Inferior parietal cortex (tissue), 1 donor: Measurements from ENCODE around the gene GHRH.

Experiments
- DNase-seq: peaks from one replicate; pipeline ENCODE4 v3.0.0-alpha.2; 2016; ENCODE audit errors: extremely low spot score

The GHRH gene

DNA sequence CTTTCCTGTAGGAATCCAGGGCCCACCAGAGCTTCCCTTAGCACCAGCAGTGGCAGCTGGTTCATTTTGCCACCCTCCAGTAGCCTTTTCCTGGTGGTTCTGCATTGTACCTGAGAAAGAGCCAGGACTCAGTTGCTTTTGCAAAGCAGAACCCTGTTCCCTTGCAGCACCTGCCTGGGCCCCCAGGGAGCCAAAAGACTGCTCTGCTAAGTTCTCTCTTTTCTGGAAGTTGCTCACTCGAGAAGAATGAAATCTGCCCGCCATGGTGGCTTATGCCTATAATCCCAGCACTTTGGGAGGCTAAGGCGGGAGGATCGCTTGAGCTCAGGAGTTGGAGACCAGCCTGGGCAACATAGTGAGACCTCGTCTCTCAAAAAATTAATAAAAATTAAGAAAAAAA lies 24.0 kb downstream of the GHRH start:
- no peak for DNase-seq

DNA sequence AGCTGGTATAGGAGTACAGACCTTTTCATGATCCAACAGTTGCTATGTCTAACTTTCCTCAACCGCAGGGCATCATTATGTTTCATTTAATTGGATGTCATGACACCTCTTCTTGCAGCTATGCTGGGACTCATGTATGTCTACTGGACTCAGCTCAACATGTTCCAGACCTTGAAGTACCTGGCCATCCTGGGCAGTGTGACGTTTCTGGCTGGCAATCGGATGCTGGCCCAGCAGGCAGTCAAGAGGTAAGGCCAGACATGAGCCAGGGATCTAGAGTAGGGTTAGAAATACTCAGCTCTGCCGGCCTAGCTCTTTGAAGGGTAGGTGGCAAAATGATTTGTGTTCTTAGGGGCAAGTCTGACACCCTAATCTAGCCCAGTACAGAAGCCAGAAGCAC lies 25.2 kb downstream of the GHRH start:
- no peak for DNase-seq

DNA sequence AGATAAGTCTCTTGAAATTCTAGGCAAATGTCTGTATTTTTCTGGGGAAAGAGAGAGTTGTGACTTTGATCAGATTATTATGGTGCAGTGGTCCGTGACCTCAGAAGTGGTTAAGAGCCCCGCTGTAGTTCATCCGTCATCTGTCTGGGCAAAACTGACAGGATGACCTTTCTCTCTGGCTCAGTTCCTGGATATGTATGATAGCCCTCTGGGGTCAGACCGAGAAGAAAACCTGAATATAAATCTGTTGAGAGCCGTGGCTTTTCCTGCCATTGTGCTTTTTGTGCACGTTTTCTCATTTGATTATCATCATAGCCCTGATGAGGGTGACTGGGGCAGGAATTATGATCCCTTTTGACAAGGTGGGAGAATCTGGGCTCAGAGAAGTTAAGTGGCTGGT lies 26.5 kb downstream of the GHRH start:
- DNase-seq: no peak

DNA sequence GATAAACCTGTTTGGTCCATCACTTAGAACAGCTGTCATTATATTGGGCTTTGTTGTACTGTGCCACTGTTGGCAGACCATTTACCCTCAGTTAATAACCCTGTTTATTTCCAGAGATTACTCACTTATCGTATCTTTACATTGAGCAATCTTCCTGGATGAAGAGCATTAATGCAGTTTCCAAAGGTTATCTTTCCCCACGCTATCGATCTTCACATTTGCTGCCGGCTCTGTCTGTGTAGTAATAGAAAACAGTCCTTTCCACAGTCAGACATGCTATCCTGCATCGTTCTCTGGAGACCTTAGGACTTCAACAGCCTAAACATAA lies 27.4 kb downstream of the GHRH start:
- no peak for DNase-seq

DNA sequence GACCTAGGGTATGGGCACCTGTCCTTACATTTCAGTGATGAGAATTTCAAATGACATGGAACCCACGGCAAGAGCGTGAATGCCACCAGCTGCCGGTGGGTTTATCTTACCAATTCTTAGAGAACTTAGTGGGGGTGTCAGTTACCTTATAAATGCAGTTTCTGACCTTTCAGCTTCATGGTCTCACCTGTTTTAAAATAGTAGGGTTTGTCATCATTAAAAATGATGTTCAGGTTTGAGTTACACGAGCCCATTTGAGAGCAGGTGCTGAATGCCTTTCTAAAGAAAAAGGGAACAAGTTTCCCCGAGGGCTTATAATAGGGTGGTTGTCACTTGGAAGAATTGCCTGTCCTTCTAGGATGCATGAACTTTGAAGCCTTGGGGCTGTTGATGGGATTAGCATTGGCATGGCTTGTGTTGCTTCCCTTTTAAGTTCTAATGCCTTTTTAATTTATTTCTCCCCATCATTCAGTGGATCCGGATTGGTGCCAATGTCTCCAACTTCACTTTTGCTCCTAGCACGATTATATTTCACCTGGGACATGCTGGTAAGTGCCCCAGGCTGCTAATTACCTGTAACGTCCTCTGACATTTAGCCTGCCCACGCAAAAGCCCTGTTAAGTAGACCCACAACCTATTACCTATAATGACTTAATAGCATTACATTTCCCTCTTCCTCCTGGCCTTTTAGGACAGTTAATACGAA lies 27.9 kb downstream of the GHRH start:
- no peak for DNase-seq

DNA sequence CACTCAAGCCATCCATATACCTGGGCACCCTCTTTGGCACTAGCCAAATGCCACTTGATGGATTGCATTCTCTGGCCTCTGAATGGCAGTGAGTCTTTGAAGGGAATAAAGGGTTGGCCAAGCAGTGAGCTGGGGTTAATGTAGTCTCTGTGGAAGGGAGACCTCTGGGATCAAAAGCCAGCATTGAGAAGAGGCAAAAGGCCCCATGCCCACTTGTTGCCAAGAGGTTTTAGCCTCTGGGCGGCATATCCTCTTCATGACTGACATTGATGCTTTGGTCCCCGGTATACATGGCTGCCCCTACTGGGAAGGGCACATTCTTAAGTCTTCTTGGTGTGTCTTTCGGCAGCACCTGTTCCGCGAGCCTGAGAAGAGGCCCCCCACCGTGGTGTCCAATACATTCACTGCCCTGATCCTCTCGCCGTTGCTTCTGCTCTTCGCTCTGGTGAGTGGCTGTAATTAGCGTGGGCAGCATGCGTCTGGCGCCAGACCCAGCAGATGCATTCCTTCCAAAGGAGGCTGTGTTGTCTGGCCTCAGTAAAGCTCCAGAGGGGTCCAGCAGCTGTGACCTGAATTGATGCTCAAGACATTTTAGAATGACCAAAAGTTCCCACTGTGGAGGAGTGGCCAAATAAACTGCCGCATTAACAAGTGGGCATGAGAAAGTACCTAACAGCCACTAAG lies 29.5 kb downstream of the GHRH start:
- DNase-seq: no peak

DNA sequence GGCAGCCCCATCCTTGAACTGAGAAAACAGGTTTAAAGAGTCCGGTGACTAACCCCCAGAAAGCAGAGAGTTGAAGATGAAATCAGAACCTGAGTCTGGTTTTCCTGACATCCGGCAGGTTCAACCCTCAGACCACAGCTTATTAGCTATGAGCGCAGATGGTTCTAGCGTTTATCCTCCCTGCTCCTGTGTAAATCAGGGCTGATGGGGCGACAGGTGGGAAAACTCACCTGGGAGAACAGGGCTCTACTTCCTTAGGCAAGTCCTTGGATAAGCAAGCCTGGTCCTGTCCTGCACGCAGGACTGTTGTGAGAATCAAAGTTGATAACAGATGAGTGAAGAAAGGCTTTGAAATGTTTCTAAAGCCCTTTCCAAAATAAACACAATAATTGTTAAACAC lies 31.4 kb downstream of the GHRH start:
- DNase-seq: no peak

DNA sequence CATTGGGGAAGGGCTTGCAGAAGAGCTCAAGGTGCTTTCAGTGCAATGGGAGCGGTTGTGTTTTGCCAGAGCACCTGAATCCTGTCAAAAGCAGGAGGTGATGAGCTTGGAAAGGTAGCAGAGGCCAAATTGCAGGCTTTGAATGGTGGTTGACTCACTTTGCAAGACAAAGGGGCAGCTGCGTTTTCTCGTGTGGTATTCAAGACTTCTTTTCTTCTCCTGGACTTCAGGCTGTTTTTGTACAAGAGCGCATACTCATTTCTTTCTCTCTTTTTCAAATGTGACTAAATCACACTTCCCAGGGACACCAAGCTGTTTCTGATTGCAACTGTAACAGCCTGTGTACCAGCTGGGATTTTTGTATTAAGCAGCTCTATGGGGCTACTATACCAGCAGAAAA lies 32.3 kb downstream of the GHRH start:
- DNase-seq: no peak

DNA sequence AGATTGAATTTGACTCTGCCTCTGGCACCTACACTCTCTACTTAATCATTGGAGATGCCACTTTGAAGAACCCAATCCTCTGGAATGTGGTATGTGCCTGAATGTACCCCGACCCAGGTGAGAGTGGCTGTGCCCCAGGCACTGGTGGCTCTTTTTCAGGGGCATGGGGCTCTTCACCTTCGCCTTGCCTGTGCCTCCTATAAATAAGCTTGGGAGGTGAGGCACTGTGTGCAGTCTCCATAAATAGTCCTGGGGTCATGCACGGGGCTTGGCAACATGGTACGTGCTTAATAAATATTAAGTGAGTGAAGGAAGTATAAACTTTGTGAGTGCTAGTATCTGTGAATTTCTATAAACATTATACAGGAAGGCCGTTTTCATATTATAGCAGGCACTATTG lies 33.0 kb downstream of the GHRH start:
- DNase-seq: no peak

DNA sequence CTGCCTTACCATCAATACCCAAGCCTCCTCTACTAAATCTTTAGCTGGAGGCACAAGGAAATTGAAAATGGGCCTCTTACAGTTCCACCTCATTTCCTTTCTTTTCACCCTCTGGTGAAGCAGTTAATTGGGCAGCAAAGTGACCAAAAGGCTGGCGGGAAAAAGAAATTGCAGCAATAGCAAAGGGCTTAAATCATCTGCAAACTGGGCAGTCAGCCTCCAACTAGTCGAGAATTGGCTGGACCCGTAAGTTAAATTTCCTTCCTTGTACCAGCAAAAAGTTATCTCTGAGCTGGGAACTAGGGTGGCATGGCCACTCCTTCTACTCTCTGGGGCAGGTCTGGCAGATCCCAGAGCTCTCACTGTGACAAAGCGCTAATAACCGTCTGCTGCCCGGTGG lies 33.5 kb downstream of the GHRH start:
- no peak for DNase-seq

DNA sequence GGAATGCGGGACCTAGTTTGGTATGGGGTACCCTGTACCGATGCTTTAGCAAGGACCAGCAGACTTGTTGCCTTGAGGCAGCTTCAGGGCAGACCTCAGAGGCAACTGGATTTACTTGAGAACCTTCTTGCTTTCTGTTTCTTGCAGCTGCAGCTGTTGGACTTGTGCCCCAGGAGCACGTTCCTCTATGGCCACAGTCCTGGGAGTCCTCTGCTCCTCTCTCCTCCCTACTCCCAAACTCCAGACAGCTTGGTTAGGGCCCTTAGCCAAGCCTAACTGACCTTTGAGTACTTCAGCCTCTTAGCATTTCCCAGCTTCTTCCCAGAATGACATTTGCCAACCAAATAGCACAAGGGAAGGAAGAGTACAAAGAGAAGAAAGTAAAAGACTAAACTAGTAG lies 34.7 kb downstream of the GHRH start:
- DNase-seq: no peak

DNA sequence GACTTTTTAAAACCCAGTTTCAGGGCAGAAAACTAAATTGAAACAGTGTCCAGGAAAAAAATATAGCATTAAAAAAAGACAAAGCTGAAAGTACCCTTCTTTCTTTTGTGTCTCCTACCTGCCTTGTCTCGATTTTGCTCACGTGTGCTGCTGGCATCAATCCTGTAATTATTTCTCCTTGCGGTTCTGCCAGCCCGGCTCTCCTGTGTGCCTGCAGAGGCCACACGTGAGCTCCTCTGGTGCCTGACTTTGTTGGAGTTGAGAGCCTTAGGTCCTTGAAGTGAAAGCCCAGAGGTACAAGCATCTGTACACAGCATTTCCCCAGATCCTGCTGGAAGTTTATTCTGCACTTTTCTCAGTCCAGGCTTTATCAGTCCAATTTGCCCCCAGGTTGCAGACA lies 36.5 kb downstream of the GHRH start:
- no peak for DNase-seq

DNA sequence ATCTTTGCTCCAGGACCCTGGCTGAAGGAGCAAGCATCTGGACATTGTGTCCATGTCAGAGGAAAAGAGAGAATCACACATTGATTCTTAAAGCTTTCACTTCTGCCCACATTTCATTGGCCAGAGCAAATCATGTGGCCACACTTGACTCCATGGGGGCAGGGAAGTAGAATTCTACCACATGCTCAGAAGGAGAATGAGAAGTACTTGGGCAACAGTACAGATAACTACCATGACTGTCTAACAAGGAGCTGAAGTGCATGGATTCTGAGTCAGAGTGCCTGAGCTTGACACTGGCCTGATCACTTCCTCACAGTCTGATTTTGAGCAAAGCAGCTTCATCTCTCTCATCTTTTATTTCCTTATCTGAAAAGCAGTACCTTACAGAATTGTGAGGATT lies 38.6 kb downstream of the GHRH start:
- DNase-seq: peak; percentile 38

DNA sequence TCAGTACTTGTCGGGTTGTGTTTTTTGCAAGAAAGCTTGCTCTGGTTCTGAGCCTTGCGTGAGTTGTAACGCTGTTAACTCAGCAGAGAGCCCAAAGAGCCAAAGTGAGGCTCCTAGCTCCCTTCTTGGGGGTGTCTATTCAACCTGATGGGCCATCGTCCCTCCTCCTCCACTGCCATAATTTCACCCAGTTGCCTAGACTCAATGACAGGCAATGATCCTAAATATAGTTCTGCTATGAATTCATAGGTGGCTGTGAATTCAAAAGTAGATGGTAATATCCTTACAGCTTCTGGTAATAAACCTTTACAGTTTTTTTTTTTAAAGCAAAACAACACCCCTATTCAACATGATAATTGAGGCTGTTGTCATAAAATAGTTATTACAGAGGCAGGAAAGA lies 39.5 kb downstream of the GHRH start:
- DNase-seq: no peak

DNA sequence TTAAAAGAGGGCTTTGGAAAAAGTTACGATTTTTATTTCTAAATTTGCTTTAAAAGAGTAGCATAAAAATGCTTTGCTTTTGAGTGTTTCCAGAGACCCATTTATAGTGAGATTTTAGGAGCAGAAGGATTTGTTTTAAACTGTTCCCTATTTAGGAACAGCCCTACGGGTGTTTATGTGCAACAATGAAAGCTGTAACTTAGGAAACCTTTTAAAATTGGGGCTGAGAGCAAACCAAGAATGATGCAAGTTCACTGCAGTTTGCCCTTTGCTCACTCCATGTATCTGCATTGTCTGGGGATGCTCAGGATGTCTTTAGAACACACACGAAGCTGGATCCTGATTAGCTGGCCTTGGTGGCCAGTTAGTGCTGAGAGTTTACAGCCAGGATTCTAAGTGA lies 40.9 kb downstream of the GHRH start:
- DNase-seq: no peak

DNA sequence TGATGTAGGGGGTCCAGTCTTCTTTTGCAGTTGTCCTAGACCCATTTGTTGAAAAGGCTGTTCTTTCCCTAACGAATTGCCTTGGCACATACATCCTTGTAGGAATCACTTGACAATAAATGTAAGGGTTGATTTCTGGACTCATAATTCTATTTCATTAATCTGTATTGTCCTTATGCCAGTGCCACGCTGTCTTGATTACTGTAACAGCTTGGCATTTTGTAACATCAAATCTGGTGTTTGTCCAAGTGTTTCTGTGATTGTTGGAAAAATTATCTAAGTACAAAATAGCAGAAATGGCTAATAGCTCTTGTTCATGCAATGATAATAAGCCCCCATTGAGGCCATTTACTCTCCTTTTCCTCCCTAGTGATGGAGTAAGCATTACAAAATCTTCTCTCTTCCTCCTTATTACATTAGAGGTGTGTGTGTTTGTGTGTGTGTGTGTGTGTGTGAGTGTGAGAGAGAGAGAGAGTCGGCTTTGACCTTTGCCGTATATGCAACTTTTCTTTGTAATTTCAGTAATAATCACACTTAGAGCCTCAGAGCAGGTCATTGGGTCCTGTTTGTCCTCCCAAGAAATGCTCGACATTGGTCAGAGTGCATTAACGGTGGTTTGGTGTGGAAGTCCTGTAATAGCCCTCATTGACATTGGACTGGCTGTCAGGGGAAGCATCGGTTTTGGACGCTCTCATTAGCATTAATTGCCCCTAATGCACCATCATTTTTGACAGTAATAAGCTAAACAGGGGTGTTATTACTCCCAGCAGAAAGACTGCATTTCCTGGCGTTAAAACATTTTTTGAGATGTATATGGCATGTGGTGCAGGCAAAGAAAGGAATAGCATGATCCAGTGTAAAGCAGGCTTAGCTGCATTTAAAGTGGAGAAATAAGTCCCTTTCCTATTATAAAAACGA lies 41.6 kb downstream of the GHRH start:
- no peak for DNase-seq

DNA sequence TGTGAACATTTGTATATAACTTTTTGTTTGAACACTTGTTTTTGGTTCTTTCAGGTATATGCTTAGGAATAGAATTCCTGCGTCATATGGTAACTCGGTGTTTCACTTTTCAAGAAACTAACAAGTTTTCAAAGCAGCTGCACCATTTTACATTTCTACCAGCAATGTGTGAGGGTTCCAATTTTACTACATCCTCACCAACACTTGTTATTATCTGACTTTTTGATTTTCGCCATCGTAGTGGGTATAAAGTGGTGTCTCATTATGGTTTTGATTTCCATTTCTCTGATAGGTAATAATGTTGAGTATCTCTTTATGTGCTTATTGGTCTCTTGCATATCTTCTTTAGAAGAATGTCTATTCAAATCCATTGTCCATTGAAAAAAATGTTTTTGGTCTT lies 42.6 kb downstream of the GHRH start:
- no peak for DNase-seq

DNA sequence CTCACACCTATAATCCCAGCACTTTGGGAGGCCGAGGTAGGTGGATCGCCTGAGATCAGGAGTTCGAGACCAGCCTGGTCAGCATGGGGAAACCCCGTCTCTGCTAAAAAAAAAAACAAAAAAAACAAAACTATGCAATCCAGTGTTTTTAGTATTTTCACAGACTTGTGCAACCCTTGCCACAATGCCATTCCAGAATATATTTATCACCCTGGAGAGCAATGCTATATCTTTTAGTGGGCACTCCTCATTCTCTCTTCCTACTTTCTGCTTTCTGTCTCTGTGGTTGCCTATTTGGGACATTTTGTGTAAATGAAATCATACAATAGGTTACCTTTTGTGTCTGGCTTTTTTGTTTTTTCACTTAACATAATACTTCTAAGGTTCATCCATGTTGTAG lies 43.2 kb downstream of the GHRH start:
- no peak for DNase-seq

DNA sequence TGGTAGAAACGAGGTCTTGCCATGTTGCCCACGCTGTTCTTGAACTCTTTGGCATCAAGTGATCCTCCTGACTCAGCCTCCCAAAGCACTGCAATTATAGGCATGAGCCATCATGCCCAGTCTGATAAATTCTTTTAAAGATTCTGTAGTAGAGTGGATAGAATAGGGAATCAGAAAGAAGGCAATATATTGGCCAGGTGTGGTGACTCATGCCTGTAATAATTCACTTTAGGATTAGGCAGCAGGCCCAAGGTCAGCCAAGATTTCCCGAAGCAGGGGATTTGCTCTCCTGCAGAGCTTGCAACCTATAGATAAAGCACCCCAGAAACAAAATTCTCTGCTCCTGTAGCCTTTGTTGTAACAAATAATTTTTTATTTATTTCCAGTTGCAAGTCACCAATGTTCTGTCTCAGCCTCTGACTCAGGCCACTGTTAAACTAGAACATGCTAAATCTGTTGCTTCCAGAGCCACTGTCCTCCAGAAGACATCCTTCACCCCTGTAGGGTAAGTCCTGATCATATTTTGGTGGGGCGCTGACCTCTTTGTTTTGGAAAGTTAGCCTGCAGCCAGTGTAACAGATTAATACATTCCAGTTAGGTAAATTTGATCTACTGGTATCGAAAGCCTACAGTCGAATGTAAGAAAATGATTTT lies 51.8 kb downstream of the GHRH start:
- no peak for DNase-seq

DNA sequence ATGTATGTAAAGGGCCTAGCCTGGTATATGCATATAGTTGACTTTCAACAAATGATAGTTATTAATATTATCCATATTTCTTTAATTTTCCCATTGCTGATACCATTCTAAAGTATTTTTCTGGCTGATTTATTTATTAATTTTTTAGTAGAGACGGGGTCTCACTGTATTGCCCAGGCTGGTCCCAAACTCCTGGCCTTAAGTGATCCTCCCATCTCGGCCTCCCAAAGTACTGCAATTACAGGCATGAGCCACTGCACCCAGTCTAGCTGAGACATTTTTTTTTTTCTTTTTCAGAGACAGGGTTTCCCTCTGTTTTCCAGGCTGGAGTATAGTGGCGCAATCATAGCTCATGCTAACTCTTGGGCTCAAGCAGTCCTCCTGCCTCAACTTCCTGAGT lies 52.4 kb downstream of the GHRH start:
- DNase-seq: no peak

DNA sequence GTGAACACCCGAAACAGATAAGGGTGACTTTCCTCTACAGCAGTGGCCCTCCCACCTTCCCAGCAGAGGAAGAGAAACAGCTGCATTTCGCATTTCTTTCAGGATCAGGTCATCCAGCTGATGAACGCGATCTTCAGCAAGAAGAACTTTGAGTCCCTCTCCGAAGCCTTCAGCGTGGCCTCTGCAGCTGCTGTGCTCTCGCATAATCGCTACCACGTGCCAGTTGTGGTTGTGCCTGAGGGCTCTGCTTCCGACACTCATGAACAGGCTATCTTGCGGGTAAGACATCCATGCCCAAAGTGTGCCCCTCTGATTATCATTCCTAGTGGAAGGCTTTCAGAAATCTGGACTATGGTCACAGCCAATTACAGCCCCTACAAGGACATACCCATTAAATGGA lies 54.4 kb downstream of the GHRH start:
- DNase-seq: no peak

DNA sequence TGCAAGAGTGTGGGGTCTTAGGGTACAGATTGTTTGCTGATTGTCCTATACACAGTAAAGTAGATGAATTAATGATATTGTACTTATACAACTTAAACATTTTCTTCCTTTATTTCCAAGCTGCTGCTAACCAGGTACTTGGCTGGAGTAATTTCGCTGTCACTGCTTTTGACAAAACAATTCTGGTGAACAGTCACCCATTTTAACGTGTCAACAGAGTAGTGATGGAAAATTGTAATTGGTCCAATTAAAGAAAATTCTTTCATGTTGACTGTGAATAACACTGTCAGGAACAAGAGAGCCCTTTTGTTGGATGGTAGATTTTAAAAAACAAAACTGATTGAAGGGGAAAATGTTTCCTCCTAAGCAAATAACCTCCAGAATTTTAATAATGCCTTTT lies 55.8 kb downstream of the GHRH start:
- no peak for DNase-seq
